Measurements from ENCODE around the gene GSTK1.

DNA sequence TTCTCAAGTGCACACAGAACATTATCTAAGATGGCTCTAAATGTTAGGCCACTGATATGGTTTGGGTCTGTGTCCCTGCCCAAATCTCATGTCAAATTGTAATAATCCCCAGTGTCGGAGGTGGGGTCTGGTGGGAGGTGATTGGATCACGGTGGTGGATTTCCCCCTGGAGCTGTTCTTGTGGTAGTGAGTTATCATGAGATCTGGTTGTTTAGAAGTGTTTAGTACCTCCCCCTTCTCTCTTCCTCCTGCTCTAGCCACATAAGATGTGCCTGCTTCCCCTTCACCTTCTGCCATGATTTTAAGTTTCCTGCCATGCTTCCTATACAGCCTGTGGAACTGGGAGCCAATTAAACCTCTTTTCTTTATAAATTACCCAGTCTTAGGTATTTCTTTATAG lies 11.2 kb upstream of the GSTK1 start:
- TF ChIP-seq, protein P1, sequence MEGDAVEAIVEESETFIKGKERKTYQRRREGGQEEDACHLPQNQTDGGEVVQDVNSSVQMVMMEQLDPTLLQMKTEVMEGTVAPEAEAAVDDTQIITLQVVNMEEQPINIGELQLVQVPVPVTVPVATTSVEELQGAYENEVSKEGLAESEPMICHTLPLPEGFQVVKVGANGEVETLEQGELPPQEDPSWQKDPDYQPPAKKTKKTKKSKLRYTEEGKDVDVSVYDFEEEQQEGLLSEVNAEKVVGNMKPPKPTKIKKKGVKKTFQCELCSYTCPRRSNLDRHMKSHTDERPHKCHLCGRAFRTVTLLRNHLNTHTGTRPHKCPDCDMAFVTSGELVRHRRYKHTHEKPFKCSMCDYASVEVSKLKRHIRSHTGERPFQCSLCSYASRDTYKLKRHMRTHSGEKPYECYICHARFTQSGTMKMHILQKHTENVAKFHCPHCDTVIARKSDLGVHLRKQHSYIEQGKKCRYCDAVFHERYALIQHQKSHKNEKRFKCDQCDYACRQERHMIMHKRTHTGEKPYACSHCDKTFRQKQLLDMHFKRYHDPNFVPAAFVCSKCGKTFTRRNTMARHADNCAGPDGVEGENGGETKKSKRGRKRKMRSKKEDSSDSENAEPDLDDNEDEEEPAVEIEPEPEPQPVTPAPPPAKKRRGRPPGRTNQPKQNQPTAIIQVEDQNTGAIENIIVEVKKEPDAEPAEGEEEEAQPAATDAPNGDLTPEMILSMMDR (IDR thresholded peaks at IDR 0.05; ENCODE audit: low read length): no peak
- no peak for TF ChIP-seq EZH2 (IDR thresholded peaks at IDR 0.05; ENCODE audit: borderline replicate concordance, low read length)

Data from OCI-LY1 (cell line).